ENCODE data around the gene CADM4. TPM values are rescaled to one million over a fixed set of nuclear protein-coding genes. Genes with fewer than 3 reads are reported as not detected.

Gene CADM4
- total and polyA plus RNA-seq, 8 donors = 5.9 to 11.3 (median 8.7) TPM

DNA sequence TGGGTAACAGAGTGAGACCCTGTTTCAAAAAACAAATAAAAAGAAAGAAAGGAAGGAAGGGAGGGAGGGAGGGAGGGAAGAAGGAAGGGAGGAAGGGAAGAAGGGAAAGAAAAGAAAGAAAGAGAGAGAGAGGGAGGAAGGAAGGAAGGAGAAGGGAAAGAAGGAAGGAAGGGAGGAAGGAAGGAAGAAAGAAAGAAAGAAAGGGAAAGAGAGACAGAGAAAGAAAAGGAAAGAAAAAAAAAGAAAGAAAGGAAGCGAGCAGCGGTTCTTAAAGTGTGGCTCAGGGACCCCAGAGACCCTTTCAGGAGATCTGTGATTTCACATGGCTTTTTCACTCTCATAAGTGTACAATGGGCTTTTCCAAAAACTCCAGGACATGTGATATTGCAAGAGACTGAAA, 9.9 kb upstream of the CADM4 start:
- Histone ChIP-seq H3K9me3 (no peaks in the 10 kb centered on the region), H3K4me1 (peaks cover 0 to 7% (median 6%) of the 10 kb centered on the region in 3 donors), H3K27me3 (no peaks in the 10 kb centered on the region), H3K27ac (no peak overlapping the region), H3K36me3 (no peaks in the 10 kb centered on the region), H3K4me3 (no peak overlapping the region)
- intact Hi-C loops (cut with DNase I) = loop anchor here in 1 of 3 donors (10.0 kb wide), 1 partner anchor 95 kb away; no protein-coding TSS in a partner anchor
- DNase-seq (no peak), ATAC-seq (no peak), FAIRE-seq (no peak)
- TF ChIP-seq, protein P1, sequence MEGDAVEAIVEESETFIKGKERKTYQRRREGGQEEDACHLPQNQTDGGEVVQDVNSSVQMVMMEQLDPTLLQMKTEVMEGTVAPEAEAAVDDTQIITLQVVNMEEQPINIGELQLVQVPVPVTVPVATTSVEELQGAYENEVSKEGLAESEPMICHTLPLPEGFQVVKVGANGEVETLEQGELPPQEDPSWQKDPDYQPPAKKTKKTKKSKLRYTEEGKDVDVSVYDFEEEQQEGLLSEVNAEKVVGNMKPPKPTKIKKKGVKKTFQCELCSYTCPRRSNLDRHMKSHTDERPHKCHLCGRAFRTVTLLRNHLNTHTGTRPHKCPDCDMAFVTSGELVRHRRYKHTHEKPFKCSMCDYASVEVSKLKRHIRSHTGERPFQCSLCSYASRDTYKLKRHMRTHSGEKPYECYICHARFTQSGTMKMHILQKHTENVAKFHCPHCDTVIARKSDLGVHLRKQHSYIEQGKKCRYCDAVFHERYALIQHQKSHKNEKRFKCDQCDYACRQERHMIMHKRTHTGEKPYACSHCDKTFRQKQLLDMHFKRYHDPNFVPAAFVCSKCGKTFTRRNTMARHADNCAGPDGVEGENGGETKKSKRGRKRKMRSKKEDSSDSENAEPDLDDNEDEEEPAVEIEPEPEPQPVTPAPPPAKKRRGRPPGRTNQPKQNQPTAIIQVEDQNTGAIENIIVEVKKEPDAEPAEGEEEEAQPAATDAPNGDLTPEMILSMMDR (IDR thresholded peaks at IDR 0.05) = no peak
- 86 to 88% methylated on average over 2 of the region's 2 CpGs for WGBS, 2 donors

DNA sequence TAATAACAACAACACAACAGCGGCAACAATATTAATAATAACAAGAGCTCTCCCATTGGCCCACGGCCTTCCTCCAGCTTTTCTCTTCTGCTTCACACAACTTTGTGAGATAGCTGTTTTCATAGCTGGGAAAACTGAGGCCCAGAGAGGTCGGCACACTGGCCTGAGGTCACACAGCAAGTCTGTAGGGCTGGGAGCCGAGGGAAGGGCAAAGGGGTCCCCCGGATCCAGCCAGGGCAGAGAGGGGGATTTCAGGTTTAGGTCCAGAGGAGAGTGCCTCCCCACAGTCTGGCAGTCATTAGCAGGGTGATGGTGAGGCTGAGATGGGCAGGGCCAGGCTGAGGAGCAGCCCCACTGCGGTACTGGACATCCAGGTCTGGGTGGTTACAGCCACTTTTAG, 9.0 kb upstream of the CADM4 start:
- no peak for DNase-seq
- Histone ChIP-seq H3K9me3 (no peaks in the 10 kb centered on the region), H3K4me1 (peaks cover 0 to 7% (median 6%) of the 10 kb centered on the region in 3 donors), H3K4me3 (no peak overlapping the region), H3K27ac (no peak overlapping the region), H3K27me3 (no peaks in the 10 kb centered on the region), H3K36me3 (no peaks in the 10 kb centered on the region)
- no peak for FAIRE-seq
- intact Hi-C loops (cut with DNase I) = loop anchor here in 1 of 3 donors (10.0 kb wide), 1 partner anchor 94 kb away; no protein-coding TSS in a partner anchor
- TF ChIP-seq, protein P1 (IDR thresholded peaks at IDR 0.05) = no peak
- whole genome bisulfite sequencing, 2 donors = 92 to 96% methylated on average over 6 of the region's 6 CpGs
- ATAC-seq = no peak

DNA sequence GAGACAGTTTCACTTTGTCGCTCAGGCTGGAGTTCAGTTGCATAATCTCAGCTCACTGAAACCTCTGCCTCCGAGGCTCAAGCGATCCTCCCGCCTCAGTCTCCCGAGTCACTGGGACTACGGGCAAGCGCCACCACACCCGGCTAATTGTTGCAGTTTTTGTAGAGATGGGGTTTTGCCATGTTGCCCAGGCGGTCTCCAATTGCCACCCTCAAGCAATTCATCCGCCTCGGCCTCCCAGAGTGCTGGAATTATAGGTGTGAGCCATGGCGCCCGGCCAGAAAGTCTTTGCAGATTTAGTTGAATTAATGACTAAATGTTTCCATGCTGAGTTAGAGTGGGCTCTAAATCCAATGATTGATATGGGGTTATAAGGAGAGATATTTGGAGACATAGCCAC, 4.5 kb upstream of the CADM4 start:
- no peaks in the 10 kb centered on the region for H3K36me3 ChIP-seq
- no peak overlapping the region for H3K4me3 ChIP-seq
- no peaks in the 10 kb centered on the region for H3K4me1 ChIP-seq
- intact Hi-C loops (cut with DNase I) = loop anchor here in 1 of 3 donors (10.0 kb wide), 1 partner anchor 89 kb away; no protein-coding TSS in a partner anchor
- no peak for DNase-seq
- FAIRE-seq = no peak
- no peak for ATAC-seq
- WGBS, 2 donors = 85 to 91% methylated on average over 13 of the region's 13 CpGs
- no peaks in the 10 kb centered on the region for H3K9me3 ChIP-seq
- TF ChIP-seq, protein P1 (IDR thresholded peaks at IDR 0.05) = no peak
- no peak overlapping the region for H3K27ac ChIP-seq
- H3K27me3 ChIP-seq = no peaks in the 10 kb centered on the region

GRCh38 chr19:43643326-43643725, 3.7 kb upstream of the CADM4 start:
- intact Hi-C loops (cut with DNase I) = loop anchor here in 1 of 3 donors (10.0 kb wide), 1 partner anchor 89 kb away; no protein-coding TSS in a partner anchor
- H3K27me3 ChIP-seq = no peaks in the 10 kb centered on the region
- no peaks in the 10 kb centered on the region for H3K9me3 ChIP-seq
- no peaks in the 10 kb centered on the region for H3K36me3 ChIP-seq
- no peak overlapping the region for H3K27ac ChIP-seq
- H3K4me1 ChIP-seq = no peaks in the 10 kb centered on the region
- WGBS, 2 donors = 59 to 63% methylated on average over 3 of the region's 3 CpGs
- ATAC-seq = no peak
- FAIRE-seq = no peak
- H3K4me3 ChIP-seq = no peak overlapping the region
- DNase-seq = no peak
- TF ChIP-seq, protein P1 (IDR thresholded peaks at IDR 0.05) = no peak

DNA sequence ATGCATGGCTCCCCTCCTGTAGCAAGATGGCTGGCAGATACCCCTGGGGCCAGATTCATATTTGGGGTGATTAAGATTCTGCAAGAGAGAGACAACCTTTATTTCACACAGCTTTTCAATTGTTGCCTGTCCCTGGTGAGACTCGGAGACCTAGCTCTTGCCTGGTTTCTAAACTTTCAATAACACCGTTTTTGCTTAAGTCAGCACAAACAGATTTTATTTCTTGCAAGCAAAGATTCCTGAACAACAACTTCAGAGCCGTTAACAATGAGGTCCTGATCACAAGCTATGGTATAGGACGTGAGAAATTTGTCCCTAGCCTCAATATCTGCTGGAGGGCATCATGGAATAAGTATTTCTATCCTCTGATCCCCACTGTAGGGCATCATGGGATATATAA, 2.9 kb upstream of the CADM4 start:
- WGBS, 2 donors = 80% methylated on average over 4 of the region's 4 CpGs
- intact Hi-C loops (cut with DNase I) = loop anchor here in 1 of 3 donors (10.0 kb wide), 1 partner anchor 88 kb away; no protein-coding TSS in a partner anchor
- ATAC-seq (no peak), DNase-seq (no peak), FAIRE-seq (no peak)
- Histone ChIP-seq H3K36me3 (no peaks in the 10 kb centered on the region), H3K9me3 (no peaks in the 10 kb centered on the region), H3K27me3 (no peaks in the 10 kb centered on the region), H3K27ac (no peak overlapping the region), H3K4me3 (no peak overlapping the region), H3K4me1 (no peaks in the 10 kb centered on the region)
- TF ChIP-seq, protein P1 (IDR thresholded peaks at IDR 0.05) = no peak
